ENCODE results near the gene RAB38. TPM values are rescaled to one million over a fixed set of nuclear protein-coding genes. Genes with fewer than 3 reads are reported as not detected.
A peak's percentile ranks its signal among the peaks of the same experiment; 100 is the strongest.

The RAB38 gene
- total RNA-seq, 1 donor from 2014 or later = 192 TPM

DNA sequence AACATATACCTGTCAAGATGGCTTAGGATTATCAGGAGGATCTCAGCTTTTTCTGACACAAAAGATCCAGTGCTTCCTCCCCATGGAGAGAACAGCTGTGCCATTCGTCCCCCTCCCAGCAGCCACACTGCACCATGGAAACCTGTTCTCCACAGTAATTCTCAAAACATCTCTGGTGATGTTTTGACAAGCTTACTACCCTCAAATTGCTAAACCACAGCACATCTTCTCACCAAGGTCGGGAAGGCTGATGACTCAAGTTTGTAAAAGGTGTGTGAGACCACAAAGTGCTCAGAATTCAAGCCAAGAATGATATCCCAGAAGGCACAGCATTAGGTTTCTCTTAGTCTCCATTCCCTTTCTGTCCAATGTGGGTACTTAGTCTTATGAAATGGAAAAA lies 3.9 kb upstream of the RAB38 start:
- H3K36me3 ChIP-seq (ENCODE audit: control insufficient read depth, insufficient read depth, low read length) = no peaks in the 10 kb centered on the region
- H3K27me3 ChIP-seq (ENCODE audit: control insufficient read depth, insufficient read depth, low read length) = no peaks in the 10 kb centered on the region
- no peak overlapping the region for H3K4me3 ChIP-seq (ENCODE audit: low read depth, low read length)
- FAIRE-seq (peak; percentile 94), DNase-seq (ENCODE audit: low read depth) (peak; percentile 99)
- TF ChIP-seq, protein P1, sequence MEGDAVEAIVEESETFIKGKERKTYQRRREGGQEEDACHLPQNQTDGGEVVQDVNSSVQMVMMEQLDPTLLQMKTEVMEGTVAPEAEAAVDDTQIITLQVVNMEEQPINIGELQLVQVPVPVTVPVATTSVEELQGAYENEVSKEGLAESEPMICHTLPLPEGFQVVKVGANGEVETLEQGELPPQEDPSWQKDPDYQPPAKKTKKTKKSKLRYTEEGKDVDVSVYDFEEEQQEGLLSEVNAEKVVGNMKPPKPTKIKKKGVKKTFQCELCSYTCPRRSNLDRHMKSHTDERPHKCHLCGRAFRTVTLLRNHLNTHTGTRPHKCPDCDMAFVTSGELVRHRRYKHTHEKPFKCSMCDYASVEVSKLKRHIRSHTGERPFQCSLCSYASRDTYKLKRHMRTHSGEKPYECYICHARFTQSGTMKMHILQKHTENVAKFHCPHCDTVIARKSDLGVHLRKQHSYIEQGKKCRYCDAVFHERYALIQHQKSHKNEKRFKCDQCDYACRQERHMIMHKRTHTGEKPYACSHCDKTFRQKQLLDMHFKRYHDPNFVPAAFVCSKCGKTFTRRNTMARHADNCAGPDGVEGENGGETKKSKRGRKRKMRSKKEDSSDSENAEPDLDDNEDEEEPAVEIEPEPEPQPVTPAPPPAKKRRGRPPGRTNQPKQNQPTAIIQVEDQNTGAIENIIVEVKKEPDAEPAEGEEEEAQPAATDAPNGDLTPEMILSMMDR (IDR thresholded peaks at IDR 0.05; ENCODE audit: insufficient read depth, low read length, severe bottlenecking) = no peak

DNA sequence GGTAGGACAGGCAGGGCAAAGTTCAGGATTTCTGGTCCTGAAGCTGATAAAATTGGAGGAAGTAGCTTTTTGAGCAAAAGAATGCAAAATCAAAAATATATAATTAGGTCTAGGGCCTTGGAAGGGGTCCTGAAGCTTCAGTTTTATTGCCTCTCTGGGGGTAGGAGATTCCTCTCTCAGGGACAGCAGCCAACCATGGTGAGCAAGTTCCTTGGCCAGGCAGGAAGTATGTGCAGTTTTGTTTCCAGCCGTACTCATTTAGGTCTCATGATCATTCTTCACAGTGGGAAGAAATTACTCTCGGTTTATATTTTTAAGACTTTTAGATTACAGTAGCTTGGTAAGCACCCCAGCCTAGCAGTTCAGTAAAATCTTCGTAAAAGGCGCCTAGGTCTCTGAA lies 2.9 kb upstream of the RAB38 start:
- TF ChIP-seq, protein P1 (IDR thresholded peaks at IDR 0.05; ENCODE audit: insufficient read depth, low read length, severe bottlenecking) = no peak
- DNase-seq (ENCODE audit: low read depth) = no peak
- no peak for FAIRE-seq

DNA sequence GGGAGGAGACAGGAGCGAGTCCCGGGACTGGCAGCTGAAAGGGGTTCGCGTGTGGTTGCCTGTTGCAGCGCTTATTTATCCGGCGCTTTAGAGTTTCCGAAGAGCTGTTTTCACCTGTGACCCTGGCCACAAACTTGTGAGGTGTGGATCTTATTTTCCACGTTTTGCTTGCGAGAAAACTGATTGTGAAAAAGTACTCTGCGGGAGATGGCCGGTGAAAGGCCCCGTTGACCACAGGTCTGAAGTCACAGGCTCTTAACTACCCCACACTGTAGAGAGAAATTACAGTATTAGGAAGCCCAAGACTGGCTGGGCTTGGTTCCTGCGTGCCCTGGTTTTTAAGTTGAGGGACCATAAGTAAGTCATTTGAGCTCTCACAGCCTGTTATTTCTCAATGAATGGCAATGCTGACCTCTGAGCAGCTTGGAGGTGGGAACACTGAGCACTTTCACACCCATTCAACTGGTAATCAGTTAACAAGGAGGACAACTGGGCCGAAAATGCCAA lies 379 bp upstream of the RAB38 start:
- TF ChIP-seq, protein P1 (IDR thresholded peaks at IDR 0.05; ENCODE audit: insufficient read depth, low read length, severe bottlenecking) = no peak
- Histone ChIP-seq H3K36me3 (ENCODE audit: control insufficient read depth, insufficient read depth, low read length) (peaks cover 2% of the 10 kb centered on the region), H3K27me3 (ENCODE audit: control insufficient read depth, insufficient read depth, low read length) (no peaks in the 10 kb centered on the region), H3K4me3 (ENCODE audit: low read depth, low read length) (peak overlapping the region; percentile 80)
- DNase-seq (ENCODE audit: low read depth) = no peak
- FAIRE-seq = no peak

More for the DNA sequence above, 2.9 kb upstream of the RAB38 start:
- H3K4me3 ChIP-seq (ENCODE audit: low read depth, low read length) = no peak overlapping the region
- no peaks in the 10 kb centered on the region for H3K27me3 ChIP-seq (ENCODE audit: control insufficient read depth, insufficient read depth, low read length)
- no peaks in the 10 kb centered on the region for H3K36me3 ChIP-seq (ENCODE audit: control insufficient read depth, insufficient read depth, low read length)

DNA sequence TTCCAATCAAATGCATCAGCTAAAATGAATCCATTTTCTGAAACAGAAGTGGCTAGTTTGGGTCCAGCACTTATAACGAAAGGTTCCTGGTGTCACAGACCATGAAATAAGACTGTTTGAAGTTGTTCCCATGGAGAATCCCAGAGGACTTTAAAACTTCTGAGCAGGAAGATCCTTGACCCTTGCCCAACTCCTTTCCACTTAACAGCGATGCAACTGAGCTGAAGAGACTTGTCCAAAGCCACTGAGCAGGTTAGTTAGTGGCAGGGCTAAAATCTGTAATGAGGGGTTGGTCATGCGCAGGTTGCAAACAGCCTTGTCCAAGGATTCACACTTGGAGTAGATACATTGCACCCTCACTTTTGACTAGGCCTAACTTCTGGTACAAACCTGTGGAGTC lies 1.3 kb downstream of the RAB38 start:
- peak overlapping the region; percentile 80 for H3K4me3 ChIP-seq (ENCODE audit: low read depth, low read length)
- no peaks in the 10 kb centered on the region for H3K27me3 ChIP-seq (ENCODE audit: control insufficient read depth, insufficient read depth, low read length)
- peaks cover 2% of the 10 kb centered on the region for H3K36me3 ChIP-seq (ENCODE audit: control insufficient read depth, insufficient read depth, low read length)
- FAIRE-seq (peak; percentile 13), DNase-seq (ENCODE audit: low read depth) (no peak)
- TF ChIP-seq, protein P1 (IDR thresholded peaks at IDR 0.05; ENCODE audit: insufficient read depth, low read length, severe bottlenecking) = no peak

DNA sequence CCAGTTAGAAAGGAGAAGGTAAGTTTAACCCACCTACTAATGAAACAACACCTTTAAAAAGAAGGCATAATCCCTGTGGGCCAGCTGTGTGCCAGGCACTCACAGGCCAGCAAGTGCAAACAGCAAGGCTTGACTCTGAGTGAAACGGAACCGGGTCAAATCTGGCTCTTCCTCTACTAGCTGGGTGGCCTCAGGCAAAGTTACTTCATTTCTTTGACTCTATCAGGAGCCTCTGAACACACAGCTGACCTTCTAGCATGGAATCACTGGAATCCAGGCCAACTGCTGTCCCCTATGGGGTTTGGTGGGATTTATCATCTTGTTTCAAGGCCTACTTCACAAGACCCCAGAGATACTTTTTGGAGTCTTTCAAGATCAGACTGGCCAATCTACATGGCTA lies 3.3 kb downstream of the RAB38 start:
- peak overlapping the region; percentile 80 for H3K4me3 ChIP-seq (ENCODE audit: low read depth, low read length)
- FAIRE-seq = peak; percentile 91

More for the DNA sequence above, 3.3 kb downstream of the RAB38 start:
- Histone ChIP-seq H3K27me3 (ENCODE audit: control insufficient read depth, insufficient read depth, low read length) (no peaks in the 10 kb centered on the region), H3K36me3 (ENCODE audit: control insufficient read depth, insufficient read depth, low read length) (peaks cover 7% of the 10 kb centered on the region)
- DNase-seq (ENCODE audit: low read depth) = peak; percentile 42
- TF ChIP-seq, protein P1 (IDR thresholded peaks at IDR 0.05; ENCODE audit: insufficient read depth, low read length, severe bottlenecking) = no peak

Measured in bronchial epithelial cell (primary cell).